Pancreas (tissue), 10 donors: ENCODE data around the gene SHISAL1. TPM values are rescaled to one million over a fixed set of nuclear protein-coding genes. Genes with fewer than 3 reads are reported as not detected.

Experiments
- ATAC-seq, 4 donors: fragments of 200-7000 bp; cut with Tn5 transposase; one replicate each; pipeline versions ENCODE4 v1.8.0 to v1.9.1; 2020; ENCODE audit warnings: mild to moderate bottlenecking in 4 of 4, moderate library complexity in 4 of 4
- DNase-seq, 6 donors: peaks; one replicate each; pipeline ENCODE4 v3.0.0-alpha.2; 2020
- FAIRE-seq: peaks from 2 replicates; lab custom pipeline; 2012; peaks lifted over from hg19 to GRCh38; lab: Jason Lieb, UNC
- H3K27ac ChIP-seq, 4 donors: fragments of 200-600 bp; sonication (generic); 1 replicate in 3 of 4; 2 replicates in 1 of 4; pipeline versions ENCODE4 v1.5.0 to v1.8.0; 2020
- H3K27me3 ChIP-seq, 4 donors: fragments of 200-600 bp; one replicate each; pipeline ENCODE4 v1.8.0; 2021
- H3K36me3 ChIP-seq, 3 donors: fragments of 200-600 bp; sonication (generic) in 1 of 3; one replicate each; pipeline versions ENCODE4 v1.5.0 to v1.8.0; 2020 to 2021
- H3K4me1 ChIP-seq, 3 donors: fragments of 200-600 bp; one replicate each; pipeline ENCODE4 v1.8.0; 2021
- H3K4me3 ChIP-seq, 4 donors: fragments of 200-600 bp; sonication (generic) in 2 of 4; one replicate each; pipeline versions ENCODE4 v1.5.0 to v1.8.0; 2020 to 2021
- H3K9me3 ChIP-seq, 4 donors: fragments of 200-600 bp; one replicate each; pipeline ENCODE4 v1.8.0; 2021
- WGBS, 2 donors: extraction: QIAGEN DNeasy Blood & Tissue Kit; methylation state at CpG; one replicate each; pipeline ENCODE4 v1.1.7; 2013; 5-methylcytosine and 5-hydroxymethylcytosine counted together
- intact Hi-C, 3 donors: fragments of 100-400 bp; cut with DNase I; formaldehyde crosslinking; loops; one replicate each; pipeline versions ENCODE4 v1.11.1 to v1.14.2; 2022
- polyA plus RNA-seq, 2 donors: library from polyadenylated mRNA; stranded (reverse); fragments of 200-250 nt; gene quantifications; one replicate each; pipeline ENCODE4 v1.2.3, GENCODE V29; 2013
- total RNA-seq, 6 donors: library from RNA; stranded (reverse); fragmentation: NEBNext Ultra II Directional in 4 of 6; extraction: Animal tissue kit (Norgen Biotek cat#: 25700) in 4 of 6; gene quantifications; one replicate each; pipeline versions ENCODE4 v1.2.1 to v1.2.4, GENCODE V29; 2021 to 2023
- TF ChIP-seq, protein P1 (sequence below), 4 donors: fragments of 200-600 bp; sonication (generic) in 3 of 4; IDR thresholded peaks; one replicate each; pipeline versions ENCODE4 v1.5.0 to v1.8.0; 2021; ENCODE audit warnings: antibody characterized with exemption in 4 of 4
- donor health status: healthy with polysubstance abuse.
- donor health status: DM: no; HTN: no; CAD: no; lungs with moderate emphysema.
- donor health status: DM: no; HTN: no; CAD: no.
- donor health status: control.
- donor health status: control.
- donor health status: Bipolar disorder and iron deficiency.
- donor health status: DM: yes; HTN: yes; CAD: no.
- donor health status: DM: no; HTN: no; CAD: no.
- donor health status: DM: no; HTN: no; CAD: no.
- donor health status: DM: yes; HTN: yes; CAD: no.

SHISAL1 gene
- total and polyA plus RNA-seq, 8 donors = 0.35 to 1.3 (median 0.54) TPM

GRCh38 chr22:44351037-44351436 is 38.3 kb upstream of the SHISAL1 start:
- TF ChIP-seq, protein P1, sequence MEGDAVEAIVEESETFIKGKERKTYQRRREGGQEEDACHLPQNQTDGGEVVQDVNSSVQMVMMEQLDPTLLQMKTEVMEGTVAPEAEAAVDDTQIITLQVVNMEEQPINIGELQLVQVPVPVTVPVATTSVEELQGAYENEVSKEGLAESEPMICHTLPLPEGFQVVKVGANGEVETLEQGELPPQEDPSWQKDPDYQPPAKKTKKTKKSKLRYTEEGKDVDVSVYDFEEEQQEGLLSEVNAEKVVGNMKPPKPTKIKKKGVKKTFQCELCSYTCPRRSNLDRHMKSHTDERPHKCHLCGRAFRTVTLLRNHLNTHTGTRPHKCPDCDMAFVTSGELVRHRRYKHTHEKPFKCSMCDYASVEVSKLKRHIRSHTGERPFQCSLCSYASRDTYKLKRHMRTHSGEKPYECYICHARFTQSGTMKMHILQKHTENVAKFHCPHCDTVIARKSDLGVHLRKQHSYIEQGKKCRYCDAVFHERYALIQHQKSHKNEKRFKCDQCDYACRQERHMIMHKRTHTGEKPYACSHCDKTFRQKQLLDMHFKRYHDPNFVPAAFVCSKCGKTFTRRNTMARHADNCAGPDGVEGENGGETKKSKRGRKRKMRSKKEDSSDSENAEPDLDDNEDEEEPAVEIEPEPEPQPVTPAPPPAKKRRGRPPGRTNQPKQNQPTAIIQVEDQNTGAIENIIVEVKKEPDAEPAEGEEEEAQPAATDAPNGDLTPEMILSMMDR (IDR thresholded peaks at IDR 0.05) = no peak

GRCh38 chr22:44349594-44349993 is 36.8 kb upstream of the SHISAL1 start:
- TF ChIP-seq, protein P1 (IDR thresholded peaks at IDR 0.05) = no peak
- Histone ChIP-seq H3K27ac (no peak overlapping the region), H3K9me3 (no peaks in the 10 kb centered on the region), H3K4me3 (no peak overlapping the region), H3K27me3 (peaks cover 0 to 3% (median 0%) of the 10 kb centered on the region in 4 donors), H3K36me3 (no peaks in the 10 kb centered on the region), H3K4me1 (no peaks in the 10 kb centered on the region)
- FAIRE-seq = no peak
- WGBS, 2 donors = 42 to 43% methylated on average over 5 of the region's 5 CpGs
- intact Hi-C loops = no loop called here
- ATAC-seq = no peak
- no peak for DNase-seq

More at GRCh38 chr22:44351037-44351436, 38.3 kb upstream of the SHISAL1 start:
- intact Hi-C loops = no loop called here
- Histone ChIP-seq H3K4me3 (no peak overlapping the region), H3K27me3 (peaks cover 0 to 3% (median 0%) of the 10 kb centered on the region in 4 donors), H3K4me1 (no peaks in the 10 kb centered on the region), H3K36me3 (no peaks in the 10 kb centered on the region), H3K27ac (no peak overlapping the region), H3K9me3 (no peaks in the 10 kb centered on the region)
- ATAC-seq (no peak), FAIRE-seq (no peak), DNase-seq (peak in 1 of 6 donors; percentile 13)
- 52 to 54% methylated on average over 6 of the region's 6 CpGs for WGBS, 2 donors

GRCh38 chr22:44348971-44349560 is 36.3 kb upstream of the SHISAL1 start:
- H3K36me3 ChIP-seq = no peaks in the 10 kb centered on the region
- ATAC-seq (no peak), DNase-seq (no peak), FAIRE-seq (no peak)
- intact Hi-C loops = no loop called here
- H3K4me1 ChIP-seq = no peaks in the 10 kb centered on the region
- H3K9me3 ChIP-seq = no peaks in the 10 kb centered on the region
- TF ChIP-seq, protein P1 (IDR thresholded peaks at IDR 0.05) = no peak
- H3K27me3 ChIP-seq = peaks cover 0 to 3% (median 0%) of the 10 kb centered on the region in 4 donors
- WGBS, 2 donors = 39 to 45% methylated on average over 19 of the region's 19 CpGs
- no peak overlapping the region for H3K27ac ChIP-seq
- no peak overlapping the region for H3K4me3 ChIP-seq

- Histone ChIP-seq H3K4me1 (no peaks in the 10 kb centered on the region), H3K36me3 (no peaks in the 10 kb centered on the region), H3K4me3 (no peak overlapping the region), H3K9me3 (no peaks in the 10 kb centered on the region), H3K27me3 (peaks cover 0 to 3% (median 0%) of the 10 kb centered on the region in 4 donors), H3K27ac (no peak overlapping the region)
- ATAC-seq (peak in 2 of 4 donors; percentile 29 to 36), FAIRE-seq (no peak), DNase-seq (no peak)
- TF ChIP-seq, protein P1 (IDR thresholded peaks at IDR 0.05) = no peak
- 65 to 70% methylated on average over 6 of the region's 6 CpGs for WGBS, 2 donors
- intact Hi-C loops = no loop called here
Observed at GRCh38 chr22:44347549-44347948, 34.8 kb upstream of the SHISAL1 start.

DNA sequence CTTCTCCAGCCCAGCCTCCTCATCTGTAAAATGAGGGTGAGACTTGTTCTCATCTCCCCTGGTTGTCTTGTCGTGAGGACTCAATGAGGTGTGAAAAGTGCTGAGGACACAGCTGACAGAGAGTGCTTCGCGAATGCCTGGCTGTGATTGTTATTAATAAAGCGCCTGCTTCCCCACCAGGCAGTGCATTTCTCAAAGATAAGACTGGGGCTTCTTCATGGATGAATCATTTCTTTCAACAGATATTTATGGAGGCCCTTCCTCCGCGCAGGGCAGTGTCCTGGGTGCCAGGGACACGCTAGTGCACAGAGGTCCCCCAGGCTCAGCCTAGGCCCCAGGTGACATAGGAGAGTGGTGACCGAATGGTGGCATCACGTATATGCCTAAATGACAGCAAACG is 34.3 kb upstream of the SHISAL1 start:
- intact Hi-C loops = no loop called here
- H3K27ac ChIP-seq = no peak overlapping the region
- H3K36me3 ChIP-seq = no peaks in the 10 kb centered on the region
- TF ChIP-seq, protein P1 (IDR thresholded peaks at IDR 0.05) = no peak
- FAIRE-seq = no peak
- 66 to 70% methylated on average over 10 of the region's 10 CpGs for WGBS, 2 donors
- H3K4me3 ChIP-seq = no peak overlapping the region
- ATAC-seq = peak in 2 of 4 donors; percentile 39 to 44
- H3K9me3 ChIP-seq = no peaks in the 10 kb centered on the region
- peaks cover 0 to under 1% (median 0%) of the 10 kb centered on the region in 4 donors for H3K27me3 ChIP-seq
- no peak for DNase-seq
- H3K4me1 ChIP-seq = no peaks in the 10 kb centered on the region
